ENCODE measurements around the gene NPVF. TPM values are rescaled to one million over a fixed set of nuclear protein-coding genes. Genes with fewer than 3 reads are reported as not detected.
A peak's percentile ranks its signal among the peaks of the same experiment; 100 is the strongest.

NPVF gene
- polyA plus RNA-seq, 1 donor: not detected

DNA sequence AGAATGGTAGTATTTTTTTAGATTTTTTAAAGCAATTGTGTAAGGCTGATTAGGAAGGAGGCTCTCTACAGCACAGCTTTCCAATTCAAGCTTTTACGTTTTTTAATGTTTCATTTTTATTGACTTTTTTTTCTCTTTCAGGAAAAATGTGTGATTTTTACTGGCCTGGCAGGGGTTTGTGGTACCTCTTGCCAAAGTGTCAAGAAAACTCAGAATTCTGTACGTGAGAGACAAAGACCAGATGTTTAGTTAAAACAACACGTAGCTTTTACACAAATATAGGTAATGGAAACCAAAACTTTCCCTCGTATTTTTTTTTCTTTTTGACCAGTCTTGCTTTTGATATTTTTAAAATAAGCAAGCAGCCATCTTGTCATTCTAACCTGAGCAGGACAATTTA lies 6.0 kb upstream of the NPVF start:
- WGBS (ENCODE audit: insufficient coverage, low lambda C conversion rate): 73% methylated on average over 4 of the region's 4 CpGs
- no peaks in the 10 kb centered on the region for H3K36me3 ChIP-seq (ENCODE audit: control insufficient read depth, insufficient read depth, low read length)
- no peak overlapping the region for H3K4me3 ChIP-seq (ENCODE audit: low read length)

DNA sequence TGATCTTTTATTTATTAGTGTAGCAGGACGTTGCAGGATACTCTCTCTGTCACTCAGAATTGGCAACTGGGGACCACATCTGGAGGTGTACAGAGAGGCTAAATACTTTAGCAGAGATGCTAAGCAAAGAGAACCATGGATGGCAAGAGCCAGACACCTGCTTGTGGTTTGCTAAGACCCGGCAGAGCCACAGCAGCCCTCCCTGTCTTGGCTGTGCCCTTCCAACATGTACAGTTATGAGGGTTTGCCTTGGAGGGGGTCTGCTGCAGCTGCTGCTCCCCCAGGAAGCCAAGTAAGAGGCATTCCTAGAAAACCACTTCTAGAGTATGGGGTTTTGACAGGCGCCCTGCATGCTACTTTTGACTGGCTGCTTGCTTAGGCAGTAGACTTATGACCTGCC lies 5.1 kb downstream of the NPVF start:
- Histone ChIP-seq H3K9me3 (ENCODE audit: control insufficient read depth, low read depth, low read length) (no peaks in the 10 kb centered on the region), H3K4me1 (ENCODE audit: control insufficient read depth, insufficient read depth, low read length) (no peaks in the 10 kb centered on the region), H3K36me3 (ENCODE audit: control insufficient read depth, insufficient read depth, low read length) (no peaks in the 10 kb centered on the region), H3K4me3 (ENCODE audit: low read length) (no peak overlapping the region), H3K27ac (ENCODE audit: low read length) (no peak overlapping the region), H3K27me3 (ENCODE audit: control insufficient read depth, insufficient read depth, low read length) (peaks cover 20% of the 10 kb centered on the region)
- WGBS (ENCODE audit: insufficient coverage, low lambda C conversion rate): 20% methylated on average over 1 of the region's 3 CpGs
- DNase-seq: no peak

More for the DNA sequence above, 6.0 kb upstream of the NPVF start:
- Histone ChIP-seq H3K27me3 (ENCODE audit: control insufficient read depth, insufficient read depth, low read length) (peaks cover 4% of the 10 kb centered on the region), H3K4me1 (ENCODE audit: control insufficient read depth, insufficient read depth, low read length) (no peaks in the 10 kb centered on the region), H3K9me3 (ENCODE audit: control insufficient read depth, low read depth, low read length) (no peaks in the 10 kb centered on the region), H3K27ac (ENCODE audit: low read length) (no peak overlapping the region)
- DNase-seq: no peak

GRCh38 chr7:25222666-25223065 lies 5.6 kb downstream of the NPVF start:
- Histone ChIP-seq H3K27ac (ENCODE audit: low read length) (no peak overlapping the region), H3K27me3 (ENCODE audit: control insufficient read depth, insufficient read depth, low read length) (peaks cover 20% of the 10 kb centered on the region), H3K4me3 (ENCODE audit: low read length) (no peak overlapping the region), H3K36me3 (ENCODE audit: control insufficient read depth, insufficient read depth, low read length) (no peaks in the 10 kb centered on the region), H3K4me1 (ENCODE audit: control insufficient read depth, insufficient read depth, low read length) (no peaks in the 10 kb centered on the region), H3K9me3 (ENCODE audit: control insufficient read depth, low read depth, low read length) (no peaks in the 10 kb centered on the region)
- WGBS (ENCODE audit: insufficient coverage, low lambda C conversion rate): no CpG with 5 or more reads among the region's 5 CpGs
- DNase-seq: no peak

DNA sequence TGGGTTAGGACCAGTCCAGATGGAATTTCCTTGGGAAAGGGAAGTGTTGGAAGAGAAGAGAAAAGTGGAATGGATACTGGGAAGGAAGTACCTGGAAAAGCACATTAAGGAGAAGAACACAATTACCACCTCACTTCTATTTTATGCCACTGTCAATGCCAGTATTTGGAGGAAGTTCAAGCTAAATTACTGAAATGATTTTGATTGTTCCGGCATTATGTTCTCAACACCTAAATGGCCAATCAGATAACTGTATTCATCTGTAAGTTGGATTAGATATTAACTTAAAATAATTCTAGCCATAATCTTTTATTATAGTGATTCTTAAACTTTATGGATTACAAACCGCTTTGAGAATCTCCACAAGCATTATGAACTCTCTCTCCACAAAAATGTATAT lies 7.3 kb downstream of the NPVF start:
- no peak overlapping the region for H3K4me3 ChIP-seq (ENCODE audit: low read length)
- H3K4me1 ChIP-seq (ENCODE audit: control insufficient read depth, insufficient read depth, low read length): no peaks in the 10 kb centered on the region
- no peak overlapping the region for H3K27ac ChIP-seq (ENCODE audit: low read length)
- no peaks in the 10 kb centered on the region for H3K9me3 ChIP-seq (ENCODE audit: control insufficient read depth, low read depth, low read length)
- no peaks in the 10 kb centered on the region for H3K36me3 ChIP-seq (ENCODE audit: control insufficient read depth, insufficient read depth, low read length)
- 90% methylated on average over 2 of the region's 2 CpGs for WGBS (ENCODE audit: insufficient coverage, low lambda C conversion rate)
- peaks cover 18% of the 10 kb centered on the region for H3K27me3 ChIP-seq (ENCODE audit: control insufficient read depth, insufficient read depth, low read length)
- DNase-seq: no peak

GRCh38 chr7:25218191-25218590 lies 10.1 kb downstream of the NPVF start:
- Histone ChIP-seq H3K4me1 (ENCODE audit: control insufficient read depth, insufficient read depth, low read length) (no peaks in the 10 kb centered on the region), H3K4me3 (ENCODE audit: low read length) (no peak overlapping the region), H3K9me3 (ENCODE audit: control insufficient read depth, low read depth, low read length) (no peaks in the 10 kb centered on the region), H3K27ac (ENCODE audit: low read length) (no peak overlapping the region), H3K36me3 (ENCODE audit: control insufficient read depth, insufficient read depth, low read length) (no peaks in the 10 kb centered on the region), H3K27me3 (ENCODE audit: control insufficient read depth, insufficient read depth, low read length) (peaks cover 5% of the 10 kb centered on the region)
- WGBS (ENCODE audit: insufficient coverage, low lambda C conversion rate): no CpG with 5 or more reads among the region's 3 CpGs
- no peak for DNase-seq

DNA sequence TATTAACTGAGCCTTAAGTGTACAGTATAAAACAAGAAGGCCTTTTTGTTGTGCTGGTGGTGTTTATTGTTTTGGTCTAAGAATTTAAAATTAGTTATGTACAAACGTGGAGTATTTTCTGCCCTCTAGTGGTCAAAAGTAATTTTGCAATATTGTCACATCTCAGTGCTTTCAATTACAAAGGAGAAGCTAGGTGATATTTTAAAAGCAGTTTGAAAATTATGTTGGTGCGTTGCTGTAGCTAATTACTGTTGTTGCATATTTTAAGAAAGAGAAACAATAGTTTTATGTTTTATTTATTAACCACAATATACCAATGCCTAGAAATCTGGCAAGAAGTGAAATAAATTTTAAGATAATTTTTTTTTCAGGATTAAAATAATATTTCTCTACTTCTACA lies 11.4 kb downstream of the NPVF start:
- no peak overlapping the region for H3K4me3 ChIP-seq (ENCODE audit: low read length)
- H3K9me3 ChIP-seq (ENCODE audit: control insufficient read depth, low read depth, low read length): no peaks in the 10 kb centered on the region
- no peaks in the 10 kb centered on the region for H3K36me3 ChIP-seq (ENCODE audit: control insufficient read depth, insufficient read depth, low read length)
- no peaks in the 10 kb centered on the region for H3K4me1 ChIP-seq (ENCODE audit: control insufficient read depth, insufficient read depth, low read length)
- H3K27ac ChIP-seq (ENCODE audit: low read length): no peak overlapping the region
- peak; percentile 31 for DNase-seq
- H3K27me3 ChIP-seq (ENCODE audit: control insufficient read depth, insufficient read depth, low read length): no peaks in the 10 kb centered on the region
- WGBS (ENCODE audit: insufficient coverage, low lambda C conversion rate): 0% methylated on average over 1 of the region's 2 CpGs

GRCh38 chr7:25215694-25216335 lies 12.5 kb downstream of the NPVF start:
- DNase-seq: no peak
- Histone ChIP-seq H3K9me3 (ENCODE audit: control insufficient read depth, low read depth, low read length) (no peaks in the 10 kb centered on the region), H3K27me3 (ENCODE audit: control insufficient read depth, insufficient read depth, low read length) (no peaks in the 10 kb centered on the region), H3K4me1 (ENCODE audit: control insufficient read depth, insufficient read depth, low read length) (no peaks in the 10 kb centered on the region), H3K27ac (ENCODE audit: low read length) (no peak overlapping the region), H3K36me3 (ENCODE audit: control insufficient read depth, insufficient read depth, low read length) (no peaks in the 10 kb centered on the region), H3K4me3 (ENCODE audit: low read length) (no peak overlapping the region)
- WGBS (ENCODE audit: insufficient coverage, low lambda C conversion rate): 50% methylated on average over 2 of the region's 8 CpGs

DNA sequence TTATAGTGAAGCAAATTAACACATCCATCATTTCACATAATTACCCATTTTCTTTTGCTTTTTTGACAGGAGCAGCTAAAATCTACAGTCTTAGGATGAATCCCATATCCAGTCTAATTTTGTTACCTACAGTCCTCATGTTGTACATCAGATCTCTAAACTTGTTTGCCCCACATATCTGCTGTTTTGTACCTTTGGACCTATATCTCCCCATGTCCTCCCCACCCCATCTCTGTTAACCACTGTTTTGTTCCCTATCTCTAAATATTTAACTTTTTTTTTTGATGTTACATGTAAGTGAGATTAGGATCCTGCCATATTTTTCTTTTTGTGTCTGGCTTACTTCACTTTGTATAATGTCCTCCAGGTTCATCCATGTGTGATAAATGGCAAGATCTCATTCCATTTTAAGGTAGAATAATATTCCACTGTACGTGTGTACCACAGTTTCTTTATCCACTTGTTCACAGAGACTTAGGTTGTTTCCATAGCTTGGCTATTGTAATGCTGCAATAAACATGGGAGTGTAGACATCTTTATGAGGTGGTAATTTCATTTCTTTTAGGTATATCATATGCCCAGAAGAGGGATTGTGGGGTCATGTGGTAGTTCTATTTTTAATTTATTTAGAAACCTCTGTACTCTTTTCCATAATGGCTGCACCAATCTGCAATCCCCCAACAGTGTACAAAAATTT lies 19.6 kb downstream of the NPVF start:
- no peaks in the 10 kb centered on the region for H3K36me3 ChIP-seq (ENCODE audit: control insufficient read depth, insufficient read depth, low read length)
- no CpG with 5 or more reads among the region's 1 CpG for WGBS (ENCODE audit: insufficient coverage, low lambda C conversion rate)
- H3K27ac ChIP-seq (ENCODE audit: low read length): no peak overlapping the region
- no peak overlapping the region for H3K4me3 ChIP-seq (ENCODE audit: low read length)
- H3K9me3 ChIP-seq (ENCODE audit: control insufficient read depth, low read depth, low read length): no peaks in the 10 kb centered on the region
- DNase-seq: peak in 1 of 2 donors; percentile 43
- no peaks in the 10 kb centered on the region for H3K27me3 ChIP-seq (ENCODE audit: control insufficient read depth, insufficient read depth, low read length)
- peaks cover 5% of the 10 kb centered on the region for H3K4me1 ChIP-seq (ENCODE audit: control insufficient read depth, insufficient read depth, low read length)

DNA sequence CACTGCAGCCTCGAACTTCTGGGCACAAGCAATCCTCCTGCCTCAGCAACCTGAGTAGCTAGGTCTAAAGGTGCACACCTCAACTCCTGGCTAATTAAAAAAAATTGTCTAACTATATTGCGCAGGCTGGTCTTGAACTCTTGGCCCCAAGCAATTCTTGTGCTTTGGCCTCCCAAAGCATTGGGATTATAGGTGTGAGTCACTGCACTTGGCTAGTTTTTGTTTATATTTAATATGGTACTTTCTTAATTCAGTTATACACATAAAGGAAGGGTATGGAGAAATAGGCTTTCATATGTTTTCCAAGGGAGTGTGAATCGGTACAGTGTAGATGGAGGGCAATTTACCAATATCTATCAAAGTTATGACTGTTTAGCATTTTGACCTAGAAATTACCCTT lies 20.4 kb downstream of the NPVF start:
- Histone ChIP-seq H3K9me3 (ENCODE audit: control insufficient read depth, low read depth, low read length) (no peaks in the 10 kb centered on the region), H3K4me3 (ENCODE audit: low read length) (no peak overlapping the region), H3K4me1 (ENCODE audit: control insufficient read depth, insufficient read depth, low read length) (peaks cover 5% of the 10 kb centered on the region), H3K36me3 (ENCODE audit: control insufficient read depth, insufficient read depth, low read length) (no peaks in the 10 kb centered on the region), H3K27ac (ENCODE audit: low read length) (no peak overlapping the region), H3K27me3 (ENCODE audit: control insufficient read depth, insufficient read depth, low read length) (no peaks in the 10 kb centered on the region)
- peak in 1 of 2 donors; percentile 13 for DNase-seq
- WGBS (ENCODE audit: insufficient coverage, low lambda C conversion rate): 60% methylated on average over 1 of the region's 3 CpGs

- H3K36me3 ChIP-seq (ENCODE audit: control insufficient read depth, insufficient read depth, low read length): no peaks in the 10 kb centered on the region
- no peak overlapping the region for H3K4me3 ChIP-seq (ENCODE audit: low read length)
- H3K9me3 ChIP-seq (ENCODE audit: control insufficient read depth, low read depth, low read length): no peaks in the 10 kb centered on the region
- H3K27ac ChIP-seq (ENCODE audit: low read length): no peak overlapping the region
- H3K27me3 ChIP-seq (ENCODE audit: control insufficient read depth, insufficient read depth, low read length): no peaks in the 10 kb centered on the region
- peak in 1 of 2 donors; percentile 15 for DNase-seq
- WGBS (ENCODE audit: insufficient coverage, low lambda C conversion rate): no CpG with 5 or more reads among the region's 3 CpGs
- H3K4me1 ChIP-seq (ENCODE audit: control insufficient read depth, insufficient read depth, low read length): peaks cover 5% of the 10 kb centered on the region
Observed at GRCh38 chr7:25206765-25207164, 21.5 kb downstream of the NPVF start.
